ENCODE data around the gene CD74. TPM values are rescaled to one million over a fixed set of nuclear protein-coding genes. Genes with fewer than 3 reads are reported as not detected.

CD74 gene
- total and polyA plus RNA-seq, 2 of the 13 experiments (the other 11 are each of a cell fraction or from before 2014, with no cell fraction given) = 34.1 to 84.4 TPM

DNA sequence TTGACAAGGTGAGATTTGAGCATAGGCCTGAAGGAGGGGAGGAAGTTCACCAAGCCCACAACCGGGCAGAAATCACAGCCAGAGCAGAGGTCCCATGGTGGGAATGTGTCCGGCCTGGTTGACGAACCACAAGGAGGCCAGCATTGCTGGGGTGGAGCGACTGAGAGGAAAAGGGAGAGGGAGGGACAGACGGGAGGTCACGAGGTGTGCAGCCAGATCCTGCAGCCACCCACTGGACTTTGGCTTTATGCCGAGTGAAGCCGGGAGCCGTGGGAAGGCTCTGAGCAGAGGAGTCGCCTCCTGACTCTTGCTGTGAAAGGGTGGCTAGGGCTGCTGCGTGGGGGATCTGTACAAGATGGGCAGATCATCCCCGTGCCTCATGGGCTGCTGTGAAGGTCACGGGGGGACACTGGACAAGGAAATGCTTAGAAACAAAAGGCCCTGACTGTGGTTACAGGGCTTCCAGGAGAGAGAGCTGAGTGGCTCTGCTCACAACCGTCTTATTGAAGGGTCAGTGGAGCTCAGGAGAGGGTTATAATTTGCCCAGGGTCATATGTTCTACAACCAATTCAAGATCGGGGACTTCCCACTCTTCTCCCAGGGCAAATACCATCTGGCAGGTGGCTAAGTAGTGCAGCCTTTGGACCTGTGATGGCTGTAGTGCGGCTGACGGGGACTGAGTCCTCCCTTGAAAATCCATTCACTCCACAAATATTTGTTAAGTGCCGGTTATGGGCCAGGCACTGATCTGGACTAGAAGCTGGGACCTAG lies 15.6 kb upstream of the CD74 start (continued):
- no peak for TF ChIP-seq SP140L (CRISPR knock-in tag; IDR thresholded peaks at IDR 0.05; ENCODE audit: borderline replicate concordance)
- TF ChIP-seq RNF2 (conservative IDR thresholded peaks at IDR 0.05; ENCODE audit: low read depth) = no peak
- TF ChIP-seq, protein P1, sequence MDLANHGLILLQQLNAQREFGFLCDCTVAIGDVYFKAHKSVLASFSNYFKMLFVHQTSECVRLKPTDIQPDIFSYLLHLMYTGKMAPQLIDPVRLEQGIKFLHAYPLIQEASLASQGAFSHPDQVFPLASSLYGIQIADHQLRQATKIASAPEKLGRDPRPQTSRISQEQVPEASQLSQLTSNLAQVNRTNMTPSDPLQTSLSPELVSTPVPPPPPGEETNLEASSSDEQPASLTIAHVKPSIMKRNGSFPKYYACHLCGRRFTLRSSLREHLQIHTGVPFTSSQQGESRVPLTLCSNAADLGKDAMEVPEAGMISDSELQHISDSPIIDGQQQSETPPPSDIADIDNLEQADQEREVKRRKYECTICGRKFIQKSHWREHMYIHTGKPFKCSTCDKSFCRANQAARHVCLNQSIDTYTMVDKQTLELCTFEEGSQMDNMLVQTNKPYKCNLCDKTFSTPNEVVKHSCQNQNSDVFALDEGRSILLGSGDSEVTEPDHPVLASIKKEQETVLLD (CRISPR knock-in tag; IDR thresholded peaks at IDR 0.05; ENCODE audit: low read depth) = no peak
- TF ChIP-seq, protein P2, sequence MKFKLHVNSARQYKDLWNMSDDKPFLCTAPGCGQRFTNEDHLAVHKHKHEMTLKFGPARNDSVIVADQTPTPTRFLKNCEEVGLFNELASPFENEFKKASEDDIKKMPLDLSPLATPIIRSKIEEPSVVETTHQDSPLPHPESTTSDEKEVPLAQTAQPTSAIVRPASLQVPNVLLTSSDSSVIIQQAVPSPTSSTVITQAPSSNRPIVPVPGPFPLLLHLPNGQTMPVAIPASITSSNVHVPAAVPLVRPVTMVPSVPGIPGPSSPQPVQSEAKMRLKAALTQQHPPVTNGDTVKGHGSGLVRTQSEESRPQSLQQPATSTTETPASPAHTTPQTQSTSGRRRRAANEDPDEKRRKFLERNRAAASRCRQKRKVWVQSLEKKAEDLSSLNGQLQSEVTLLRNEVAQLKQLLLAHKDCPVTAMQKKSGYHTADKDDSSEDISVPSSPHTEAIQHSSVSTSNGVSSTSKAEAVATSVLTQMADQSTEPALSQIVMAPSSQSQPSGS (CRISPR knock-in tag; IDR thresholded peaks at IDR 0.05) = no peak
- 0 out of 2 replicates have a peak, but pooled peaks have one; percentile 36 for TF ChIP-seq ONECUT2 (CRISPR knock-in tag; IDR thresholded peaks at IDR 0.05)
- no peak for TF ChIP-seq SOX6 (IDR thresholded peaks at IDR 0.05)
- peak; percentile 41 for TF ChIP-seq SOX6 (CRISPR knock-in tag; IDR thresholded peaks at IDR 0.05)
- TF ChIP-seq DMAP1 (CRISPR knock-in tag; IDR thresholded peaks at IDR 0.05) = peak; percentile 62; the same call in 1 of the 2 replicates
- TF ChIP-seq MAFG (CRISPR knock-in tag; IDR thresholded peaks at IDR 0.05) = no peak
- TF ChIP-seq NFE2L1 (CRISPR knock-in tag; IDR thresholded peaks at IDR 0.05; ENCODE audit: borderline replicate concordance) = no peak
- TF ChIP-seq NBN (conservative IDR thresholded peaks at IDR 0.05) = no peak
- TF ChIP-seq, protein P3, sequence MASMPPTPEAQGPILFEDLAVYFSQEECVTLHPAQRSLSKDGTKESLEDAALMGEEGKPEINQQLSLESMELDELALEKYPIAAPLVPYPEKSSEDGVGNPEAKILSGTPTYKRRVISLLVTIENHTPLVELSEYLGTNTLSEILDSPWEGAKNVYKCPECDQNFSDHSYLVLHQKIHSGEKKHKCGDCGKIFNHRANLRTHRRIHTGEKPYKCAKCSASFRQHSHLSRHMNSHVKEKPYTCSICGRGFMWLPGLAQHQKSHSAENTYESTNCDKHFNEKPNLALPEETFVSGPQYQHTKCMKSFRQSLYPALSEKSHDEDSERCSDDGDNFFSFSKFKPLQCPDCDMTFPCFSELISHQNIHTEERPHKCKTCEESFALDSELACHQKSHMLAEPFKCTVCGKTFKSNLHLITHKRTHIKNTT (CRISPR knock-in tag; IDR thresholded peaks at IDR 0.05) = no peak
- no peak; the same call in 1 of the 2 replicates for TF ChIP-seq YEATS4 (CRISPR knock-in tag; IDR thresholded peaks at IDR 0.05; ENCODE audit: borderline replicate concordance)
- TF ChIP-seq, protein P4, sequence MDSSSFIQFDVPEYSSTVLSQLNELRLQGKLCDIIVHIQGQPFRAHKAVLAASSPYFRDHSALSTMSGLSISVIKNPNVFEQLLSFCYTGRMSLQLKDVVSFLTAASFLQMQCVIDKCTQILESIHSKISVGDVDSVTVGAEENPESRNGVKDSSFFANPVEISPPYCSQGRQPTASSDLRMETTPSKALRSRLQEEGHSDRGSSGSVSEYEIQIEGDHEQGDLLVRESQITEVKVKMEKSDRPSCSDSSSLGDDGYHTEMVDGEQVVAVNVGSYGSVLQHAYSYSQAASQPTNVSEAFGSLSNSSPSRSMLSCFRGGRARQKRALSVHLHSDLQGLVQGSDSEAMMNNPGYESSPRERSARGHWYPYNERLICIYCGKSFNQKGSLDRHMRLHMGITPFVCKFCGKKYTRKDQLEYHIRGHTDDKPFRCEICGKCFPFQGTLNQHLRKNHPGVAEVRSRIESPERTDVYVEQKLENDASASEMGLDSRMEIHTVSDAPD (CRISPR knock-in tag; IDR thresholded peaks at IDR 0.05) = no peak; the same call in 1 of the 2 replicates
- no peak for TF ChIP-seq ZFP36L2 (CRISPR knock-in tag; IDR thresholded peaks at IDR 0.05)
- TF ChIP-seq, protein P5, sequence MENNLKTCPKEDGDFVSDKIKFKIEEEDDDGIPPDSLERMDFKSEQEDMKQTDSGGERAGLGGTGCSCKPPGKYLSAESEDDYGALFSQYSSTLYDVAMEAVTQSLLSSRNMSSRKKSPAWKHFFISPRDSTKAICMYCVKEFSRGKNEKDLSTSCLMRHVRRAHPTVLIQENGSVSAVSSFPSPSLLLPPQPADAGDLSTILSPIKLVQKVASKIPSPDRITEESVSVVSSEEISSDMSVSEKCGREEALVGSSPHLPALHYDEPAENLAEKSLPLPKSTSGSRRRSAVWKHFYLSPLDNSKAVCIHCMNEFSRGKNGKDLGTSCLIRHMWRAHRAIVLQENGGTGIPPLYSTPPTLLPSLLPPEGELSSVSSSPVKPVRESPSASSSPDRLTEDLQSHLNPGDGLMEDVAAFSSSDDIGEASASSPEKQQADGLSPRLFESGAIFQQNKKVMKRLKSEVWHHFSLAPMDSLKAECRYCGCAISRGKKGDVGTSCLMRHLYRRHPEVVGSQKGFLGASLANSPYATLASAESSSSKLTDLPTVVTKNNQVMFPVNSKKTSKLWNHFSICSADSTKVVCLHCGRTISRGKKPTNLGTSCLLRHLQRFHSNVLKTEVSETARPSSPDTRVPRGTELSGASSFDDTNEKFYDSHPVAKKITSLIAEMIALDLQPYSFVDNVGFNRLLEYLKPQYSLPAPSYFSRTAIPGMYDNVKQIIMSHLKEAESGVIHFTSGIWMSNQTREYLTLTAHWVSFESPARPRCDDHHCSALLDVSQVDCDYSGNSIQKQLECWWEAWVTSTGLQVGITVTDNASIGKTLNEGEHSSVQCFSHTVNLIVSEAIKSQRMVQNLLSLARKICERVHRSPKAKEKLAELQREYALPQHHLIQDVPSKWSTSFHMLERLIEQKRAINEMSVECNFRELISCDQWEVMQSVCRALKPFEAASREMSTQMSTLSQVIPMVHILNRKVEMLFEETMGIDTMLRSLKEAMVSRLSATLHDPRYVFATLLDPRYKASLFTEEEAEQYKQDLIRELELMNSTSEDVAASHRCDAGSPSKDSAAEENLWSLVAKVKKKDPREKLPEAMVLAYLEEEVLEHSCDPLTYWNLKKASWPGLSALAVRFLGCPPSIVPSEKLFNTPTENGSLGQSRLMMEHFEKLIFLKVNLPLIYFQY (CRISPR knock-in tag; IDR thresholded peaks at IDR 0.05; ENCODE audit: borderline replicate concordance) = no peak
- peak; percentile 76 for TF ChIP-seq ZNF430 (CRISPR knock-in tag; IDR thresholded peaks at IDR 0.05)
- TF ChIP-seq KLF16 (CRISPR knock-in tag; IDR thresholded peaks at IDR 0.05) = peak in 1 of 2 experiments; percentile 33; a peak in 1 of 4 replicates
- TF ChIP-seq DNMT1 (CRISPR knock-in tag; IDR thresholded peaks at IDR 0.05) = 0 out of 2 replicates have a peak, but pooled peaks have one; percentile 65

Data from HepG2 (cell line).